ENCODE results near the gene AEBP2.

AEBP2 gene

GRCh38 chr12:19402211-19402610 is 37.1 kb upstream of the AEBP2 start:
- no peak for DNase-seq (ENCODE audit: low spot score)
- TF ChIP-seq, protein P1, sequence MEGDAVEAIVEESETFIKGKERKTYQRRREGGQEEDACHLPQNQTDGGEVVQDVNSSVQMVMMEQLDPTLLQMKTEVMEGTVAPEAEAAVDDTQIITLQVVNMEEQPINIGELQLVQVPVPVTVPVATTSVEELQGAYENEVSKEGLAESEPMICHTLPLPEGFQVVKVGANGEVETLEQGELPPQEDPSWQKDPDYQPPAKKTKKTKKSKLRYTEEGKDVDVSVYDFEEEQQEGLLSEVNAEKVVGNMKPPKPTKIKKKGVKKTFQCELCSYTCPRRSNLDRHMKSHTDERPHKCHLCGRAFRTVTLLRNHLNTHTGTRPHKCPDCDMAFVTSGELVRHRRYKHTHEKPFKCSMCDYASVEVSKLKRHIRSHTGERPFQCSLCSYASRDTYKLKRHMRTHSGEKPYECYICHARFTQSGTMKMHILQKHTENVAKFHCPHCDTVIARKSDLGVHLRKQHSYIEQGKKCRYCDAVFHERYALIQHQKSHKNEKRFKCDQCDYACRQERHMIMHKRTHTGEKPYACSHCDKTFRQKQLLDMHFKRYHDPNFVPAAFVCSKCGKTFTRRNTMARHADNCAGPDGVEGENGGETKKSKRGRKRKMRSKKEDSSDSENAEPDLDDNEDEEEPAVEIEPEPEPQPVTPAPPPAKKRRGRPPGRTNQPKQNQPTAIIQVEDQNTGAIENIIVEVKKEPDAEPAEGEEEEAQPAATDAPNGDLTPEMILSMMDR (IDR thresholded peaks at IDR 0.05; ENCODE audit: extremely low read depth, missing control alignments), result no peak

DNA sequence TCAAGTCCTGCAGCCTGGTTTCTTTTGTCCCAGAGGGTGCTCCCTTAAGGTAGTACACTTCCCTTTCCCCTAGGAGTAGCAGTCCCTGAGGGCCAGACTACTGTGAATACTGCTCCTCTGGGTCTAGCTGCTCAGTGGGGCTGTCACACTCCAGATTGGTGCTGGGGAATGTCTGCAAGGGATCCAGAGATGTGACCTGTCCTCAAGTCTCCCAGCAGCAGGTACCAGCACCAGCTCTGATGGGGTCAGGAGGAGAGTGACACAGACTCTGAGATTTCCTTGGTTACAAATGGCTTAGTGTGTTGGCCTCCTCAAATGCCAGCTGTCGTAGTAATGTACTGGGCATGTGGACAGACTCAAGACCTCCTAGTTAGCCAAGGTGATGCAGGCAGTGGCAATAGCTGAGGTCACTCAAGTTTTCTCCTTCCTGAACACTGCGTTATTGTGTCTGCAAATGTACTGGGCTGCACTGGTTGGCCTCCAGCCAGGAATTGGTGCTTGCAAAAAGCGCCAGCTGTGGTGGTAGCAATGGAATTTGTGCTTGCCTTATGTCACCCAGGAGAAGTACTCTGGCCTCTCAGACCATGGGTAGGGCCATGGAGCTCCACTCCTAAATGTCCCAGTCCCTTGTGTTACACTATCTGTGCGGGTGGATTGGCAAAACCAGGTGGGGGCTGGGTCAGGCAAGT is 36.4 kb upstream of the AEBP2 start:
- no peak for DNase-seq (ENCODE audit: low spot score)
- TF ChIP-seq, protein P1 (IDR thresholded peaks at IDR 0.05; ENCODE audit: extremely low read depth, missing control alignments), result no peak

- TF ChIP-seq, protein P1 (IDR thresholded peaks at IDR 0.05; ENCODE audit: extremely low read depth, missing control alignments), result no peak
- no peak for DNase-seq (ENCODE audit: low spot score)
These were observed 34.9 kb upstream of the AEBP2 start for GRCh38 chr12:19404242-19404880.

GRCh38 chr12:19409376-19409775 is 29.9 kb upstream of the AEBP2 start:
- TF ChIP-seq, protein P1 (IDR thresholded peaks at IDR 0.05; ENCODE audit: extremely low read depth, missing control alignments), result no peak
- no peak for DNase-seq (ENCODE audit: low spot score)

DNA sequence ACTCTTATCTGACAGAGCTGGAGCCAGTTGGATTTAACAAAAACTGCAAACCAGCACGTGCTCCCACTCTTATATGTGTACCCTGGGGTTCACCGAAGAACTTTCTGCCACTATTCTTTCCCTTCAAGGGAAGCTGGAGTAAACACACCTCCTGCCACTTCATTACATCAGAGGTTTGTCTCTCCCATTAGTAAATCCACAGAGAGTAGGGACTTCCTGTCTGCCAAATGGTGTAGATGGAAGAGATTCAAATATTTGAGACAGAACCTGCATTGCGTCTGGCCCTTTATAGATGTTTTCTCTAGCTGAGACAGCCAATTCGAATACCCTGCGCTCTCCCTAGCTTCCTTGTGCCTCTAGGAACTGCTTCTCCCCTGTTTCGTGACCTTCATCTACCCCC is 29.1 kb upstream of the AEBP2 start:
- TF ChIP-seq, protein P1 (IDR thresholded peaks at IDR 0.05; ENCODE audit: extremely low read depth, missing control alignments), result no peak
- DNase-seq (ENCODE audit: low spot score), result no peak

DNA sequence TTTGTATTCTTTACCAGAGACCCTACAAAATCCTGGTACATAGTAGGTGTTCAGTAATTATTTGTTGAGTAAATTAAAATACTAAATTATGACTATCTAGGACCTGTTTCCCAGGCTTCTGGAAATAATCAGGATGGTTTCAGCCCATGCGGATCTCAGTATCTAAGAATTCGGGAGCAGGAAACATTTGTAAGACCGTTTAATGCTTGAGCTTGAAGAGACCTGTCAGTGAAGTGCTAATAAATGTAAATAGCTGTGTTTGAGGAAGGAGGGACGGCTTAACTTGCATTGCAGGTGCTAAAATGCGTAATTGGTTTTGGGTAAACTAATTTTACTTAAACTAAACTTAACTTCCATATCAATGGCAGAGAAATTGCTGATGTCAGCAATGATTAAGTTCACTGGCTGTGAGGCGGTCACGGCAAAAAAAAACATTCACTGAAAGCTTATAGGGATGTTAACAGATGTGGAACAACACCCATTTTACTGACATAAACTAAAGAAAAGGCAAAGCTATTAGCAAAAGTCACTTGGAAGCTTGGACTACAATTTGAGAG is 28.6 kb upstream of the AEBP2 start:
- no peak for DNase-seq (ENCODE audit: low spot score)
- TF ChIP-seq, protein P1 (IDR thresholded peaks at IDR 0.05; ENCODE audit: extremely low read depth, missing control alignments), result no peak

Measured in GM20000 (cell line).